Fibroblast of skin of back (primary cell): ENCODE data around the gene TFDP3. TPM values are rescaled to one million over a fixed set of nuclear protein-coding genes. Genes with fewer than 3 reads are reported as not detected.

Experiments used
- DNase-seq: peaks from one replicate; pipeline ENCODE4 v3.0.0-alpha.2; 2013
- polyA plus RNA-seq, 2 experiments: library from polyadenylated mRNA; unstranded; fragments of 120-200 nt; gene quantifications; one replicate each; pipeline ENCODE4 v1.2.1, GENCODE V29; 2013; ENCODE audit not compliant: insufficient read length in 2 of 2

The TFDP3 gene
- polyA plus RNA-seq (2013, experiment 1 of 2; ENCODE audit: insufficient read length), result not detected
- not detected for polyA plus RNA-seq (2013, experiment 2 of 2; ENCODE audit: insufficient read length)

DNA sequence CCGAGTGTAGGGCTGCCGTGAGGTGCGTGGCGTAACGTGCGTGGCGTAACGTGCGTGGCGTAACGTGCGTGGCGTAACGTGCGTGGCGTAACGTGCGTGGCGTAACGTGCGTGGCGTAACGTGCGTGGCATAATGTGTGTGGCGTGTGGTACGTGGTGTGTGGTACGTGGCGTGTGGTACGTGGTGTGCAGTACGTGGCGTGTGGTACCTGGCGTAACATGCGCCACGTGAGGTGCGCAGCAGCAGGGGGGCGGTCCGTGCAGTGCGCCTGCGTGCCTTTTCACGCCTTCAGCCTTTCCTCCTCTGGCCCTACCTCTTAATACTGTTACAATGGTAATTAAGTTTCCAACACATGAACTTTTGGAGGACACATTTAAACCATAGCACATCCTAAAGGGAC lies at the start of gene TFDP3:
Gene TFDP3, minus strand, starts transcription at position 26 of the 400 bp plus-strand sequence. CDS start 95 bp downstream, outside the sequence.
- DNase-seq, result no peak

- DNase-seq, result no peak
Measured at GRCh38 chrX:133267621-133268020, 49.5 kb upstream of the TFDP3 start.

DNA sequence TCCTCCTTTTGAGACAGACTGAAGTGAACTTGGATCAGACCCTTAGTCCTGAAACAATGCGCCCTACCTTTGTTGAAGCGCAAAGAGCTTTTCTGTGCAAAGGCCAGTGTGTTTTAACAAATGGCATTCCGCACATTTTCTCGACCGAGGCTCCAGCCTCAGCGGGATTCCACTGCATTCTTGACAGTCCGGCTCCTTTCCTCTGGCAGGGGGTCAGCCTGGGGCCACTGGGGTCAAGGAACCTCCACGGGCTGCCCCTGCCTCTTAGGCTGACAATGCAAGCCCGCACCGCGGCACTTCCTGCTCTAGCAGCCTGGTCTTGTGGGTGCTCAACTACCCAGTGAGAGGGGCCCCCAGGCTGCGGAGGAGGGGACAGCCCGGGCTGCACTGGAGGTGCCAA lies 47.2 kb upstream of the TFDP3 start:
- DNase-seq, result peak; percentile 24

DNA sequence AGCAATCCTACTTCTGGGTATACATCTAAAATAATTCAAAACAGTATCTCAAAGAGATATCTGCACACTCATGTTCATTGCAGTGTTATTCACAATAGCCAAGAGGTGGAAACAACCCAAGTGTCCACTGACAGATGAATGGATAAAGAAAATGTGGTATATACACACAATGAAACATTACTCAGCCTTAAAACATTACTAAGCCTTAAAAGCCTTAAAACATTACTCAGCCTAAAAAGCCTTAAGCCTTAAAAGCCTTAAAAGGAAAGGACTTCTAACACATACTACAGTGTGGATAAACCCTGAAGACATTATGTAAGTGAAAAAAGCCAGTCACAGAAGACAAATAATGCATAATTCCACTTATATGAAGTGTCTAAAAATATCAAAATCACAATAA lies 40.3 kb upstream of the TFDP3 start:
- DNase-seq, result peak; percentile 81

DNA sequence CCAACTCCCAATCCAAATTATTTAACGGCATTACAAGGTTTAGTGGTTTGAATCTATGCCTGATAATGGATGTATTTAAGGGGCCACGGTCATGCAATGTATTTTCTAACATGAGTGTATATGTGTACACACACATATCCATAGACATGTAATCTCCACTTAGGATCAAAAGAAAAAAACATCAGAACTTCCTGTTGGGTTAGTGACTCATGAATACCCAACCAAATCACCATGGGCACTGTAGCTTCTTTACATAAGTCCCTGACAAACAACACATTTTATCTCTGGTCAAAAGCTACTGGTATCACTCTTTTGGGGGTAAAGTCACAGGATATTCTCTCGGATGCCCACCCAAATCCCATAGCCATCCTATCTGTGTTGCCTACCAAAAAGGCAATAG lies 36.5 kb upstream of the TFDP3 start:
- DNase-seq, result peak; percentile 66

DNA sequence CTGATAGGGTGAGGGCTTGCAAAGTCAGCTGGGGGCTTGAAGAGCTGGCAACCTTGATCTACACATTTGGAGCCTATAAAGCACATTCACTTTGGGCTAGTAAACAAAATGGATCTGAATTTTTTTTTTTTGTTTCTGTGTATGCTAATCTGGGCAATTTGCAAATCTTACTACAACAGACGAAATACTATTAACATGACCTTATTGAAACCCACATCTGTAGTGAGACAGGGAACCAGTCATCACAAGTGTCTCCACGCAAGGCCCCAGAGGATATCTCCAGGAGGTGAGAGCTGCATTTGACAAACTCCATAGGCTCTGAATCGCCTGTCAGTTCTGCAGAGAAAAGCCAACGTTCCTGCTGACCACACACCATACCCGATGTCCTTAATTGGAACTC lies 33.0 kb upstream of the TFDP3 start:
- no peak for DNase-seq

DNA sequence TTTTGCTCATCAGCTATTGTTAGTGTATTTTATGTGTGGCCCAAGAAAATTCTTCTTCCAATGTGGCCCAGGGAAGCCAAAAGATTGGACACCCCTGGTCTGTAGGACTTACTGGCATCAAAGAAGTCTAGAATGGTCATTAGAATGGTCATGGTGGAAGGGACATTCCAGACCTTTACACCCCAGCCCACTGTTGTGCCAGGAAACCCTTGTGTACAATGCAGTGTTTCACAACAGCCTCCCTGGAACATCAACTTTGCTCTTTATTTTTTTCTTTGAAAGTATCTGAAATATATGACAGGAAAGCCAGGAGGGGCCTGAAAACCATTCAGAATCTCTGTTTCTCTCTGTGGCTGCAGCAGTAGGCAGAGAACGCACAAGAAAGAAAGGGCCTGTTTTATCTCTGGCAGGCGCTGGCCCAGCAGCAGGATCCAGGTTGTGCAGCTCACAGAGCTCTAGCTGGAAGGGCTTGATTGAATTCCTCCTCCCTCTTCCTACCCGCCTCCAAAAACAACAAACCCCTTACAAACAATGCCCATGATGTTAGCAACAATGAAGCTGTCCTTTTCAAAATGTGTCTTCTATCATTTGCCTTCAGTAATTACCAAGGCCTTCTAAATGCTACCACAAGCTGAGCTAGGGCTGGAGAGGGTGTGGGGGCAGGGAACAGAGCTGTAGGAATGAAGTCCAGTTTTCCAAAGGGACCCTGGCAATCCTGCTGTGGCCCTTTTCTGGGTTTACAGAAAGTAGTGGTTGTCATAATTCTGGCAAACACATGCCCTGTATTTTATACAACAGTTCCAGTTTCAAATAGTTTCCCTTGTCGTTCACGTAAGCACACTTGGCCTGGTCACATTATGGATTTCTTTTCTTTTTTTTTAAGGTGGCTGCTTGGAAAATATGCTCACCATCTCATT lies 32.3 kb upstream of the TFDP3 start:
- no peak for DNase-seq

DNA sequence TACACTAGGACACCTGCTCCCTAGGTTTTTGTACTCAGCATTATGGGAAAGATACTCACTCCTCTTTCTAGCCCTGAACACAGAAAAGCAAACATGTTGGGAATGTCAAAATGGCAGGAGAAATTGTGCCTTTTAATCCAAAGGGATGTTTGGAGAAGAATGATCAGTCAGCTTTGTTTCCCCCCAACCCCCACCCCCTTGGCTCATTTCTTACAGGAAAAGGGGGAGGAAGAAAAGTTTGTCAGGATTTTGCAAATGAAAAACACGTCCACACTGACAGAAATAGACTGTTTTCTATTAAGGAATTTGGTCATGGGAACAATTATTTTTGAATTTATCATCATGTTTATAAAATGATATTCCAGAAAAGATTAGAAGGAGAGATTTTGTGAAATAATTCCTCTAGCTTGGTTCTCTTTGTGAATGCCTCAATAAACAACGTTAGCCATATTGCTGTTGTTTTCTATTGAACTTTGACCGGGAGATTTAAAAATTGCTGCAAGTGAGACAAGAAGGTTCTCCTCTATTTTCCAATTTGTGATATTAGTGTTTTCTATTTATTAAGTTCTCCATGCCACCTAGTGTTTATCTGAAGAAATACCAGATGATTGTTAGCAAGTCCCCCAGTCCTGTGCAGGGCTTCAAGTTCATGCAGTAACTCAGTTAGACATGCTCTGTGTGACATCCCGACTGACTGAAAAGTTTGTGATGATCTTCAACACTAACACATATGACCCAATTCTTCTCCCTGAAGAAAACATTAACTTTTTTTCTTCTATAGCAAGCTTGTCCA lies 31.3 kb upstream of the TFDP3 start:
- no peak for DNase-seq

DNA sequence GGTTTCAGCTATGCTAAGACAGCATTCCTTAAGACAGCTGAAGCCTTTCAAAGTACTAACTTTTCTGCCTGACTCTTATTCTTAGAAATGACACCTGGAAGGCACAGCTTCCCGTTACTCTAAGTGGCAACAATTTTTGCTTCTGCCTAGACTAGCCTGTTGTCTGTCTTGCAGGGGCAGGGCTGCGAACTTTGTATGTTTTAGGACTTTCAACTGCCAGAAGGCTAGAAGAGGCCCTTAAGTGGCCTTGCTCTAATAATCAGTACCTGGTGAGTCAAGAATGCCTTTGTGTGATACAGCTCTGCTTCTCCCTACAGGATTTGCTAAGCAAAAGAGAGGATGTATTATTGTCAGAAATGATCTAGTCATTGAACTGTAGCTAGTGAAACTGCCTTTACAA lies 30.0 kb upstream of the TFDP3 start:
- DNase-seq, result no peak

GRCh38 chrX:133246921-133247320 lies 28.8 kb upstream of the TFDP3 start:
- DNase-seq, result no peak

DNA sequence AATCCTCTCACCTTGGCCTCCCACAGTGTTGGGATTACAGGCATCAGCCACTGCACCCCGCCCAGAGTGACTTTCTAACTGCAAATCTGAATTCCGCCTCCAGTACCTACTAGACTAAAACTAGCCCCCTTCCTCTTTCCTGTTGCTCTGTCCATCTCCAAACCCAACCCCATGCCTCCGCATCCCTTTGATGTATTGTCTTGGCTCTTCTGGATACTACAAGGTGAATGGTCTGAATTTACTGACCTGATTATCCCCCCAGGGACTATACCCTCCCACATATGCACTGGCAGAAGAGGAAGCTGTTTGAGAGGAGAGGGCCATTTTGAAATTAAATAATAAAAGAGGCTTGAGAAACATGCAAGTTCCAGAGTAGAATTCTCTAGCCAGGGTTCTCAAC lies 17.7 kb upstream of the TFDP3 start:
- DNase-seq, result no peak

DNA sequence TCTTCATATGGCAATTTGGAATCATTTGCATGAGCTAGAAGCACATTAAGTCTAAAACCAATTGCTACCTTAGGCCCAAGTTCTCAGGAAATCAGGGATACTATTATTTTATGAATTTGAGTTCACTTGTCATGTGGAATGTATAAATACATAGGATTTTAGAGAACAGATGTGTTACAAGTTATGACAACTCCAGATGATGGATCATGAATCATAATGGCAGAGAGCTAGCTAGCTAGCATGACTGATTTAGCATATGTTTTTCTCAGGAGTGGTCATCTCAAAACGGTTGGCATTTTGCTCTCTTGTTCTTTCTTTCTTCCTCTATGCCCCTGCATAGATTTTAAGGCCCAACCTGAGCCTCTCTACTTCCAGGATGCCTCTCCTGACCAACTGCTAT lies 14.2 kb upstream of the TFDP3 start:
- DNase-seq, result no peak

DNA sequence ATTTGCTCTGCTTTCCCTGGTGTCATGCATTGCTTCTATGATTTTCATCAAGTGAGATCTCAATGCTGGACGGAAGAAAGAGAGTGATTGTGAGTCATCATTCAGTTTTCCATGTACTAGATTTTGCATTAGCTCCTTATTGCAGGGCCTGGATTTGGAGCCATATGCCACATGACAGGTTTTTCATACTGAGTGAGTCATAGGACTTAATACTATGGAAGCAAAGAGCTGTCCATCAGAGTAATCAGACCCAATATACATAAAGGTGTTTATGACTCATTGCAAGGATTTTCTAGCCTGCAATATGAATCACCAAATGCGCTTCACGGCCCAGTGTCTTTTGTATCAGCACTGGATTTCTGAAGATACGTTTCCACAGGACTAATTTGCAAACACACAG lies 11.2 kb upstream of the TFDP3 start:
- DNase-seq, result peak; percentile 32

GRCh38 chrX:133215747-133216146 lies 2.4 kb downstream of the TFDP3 start:
- peak; percentile 20 for DNase-seq

DNA sequence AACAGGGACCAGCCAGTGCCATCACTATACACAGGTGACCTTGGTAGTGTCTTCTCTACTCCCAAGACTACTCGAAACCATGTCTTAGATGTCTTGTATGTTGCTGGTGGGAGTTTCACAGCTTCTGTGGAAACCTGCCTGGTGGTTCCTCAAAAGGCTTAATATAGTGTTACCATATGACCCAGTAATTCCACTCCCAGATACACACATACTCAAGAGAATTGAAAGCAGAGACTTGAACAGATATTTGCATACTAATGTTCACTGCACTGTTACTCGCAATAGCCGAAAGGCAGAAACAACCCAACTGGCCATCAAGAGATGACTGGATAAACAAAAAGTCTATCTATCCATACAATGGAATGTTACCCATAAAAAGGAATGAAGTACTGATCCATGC lies 3.1 kb downstream of the TFDP3 start:
- no peak for DNase-seq

GRCh38 chrX:133214301-133214700 lies 3.9 kb downstream of the TFDP3 start:
- peak; percentile 76 for DNase-seq

DNA sequence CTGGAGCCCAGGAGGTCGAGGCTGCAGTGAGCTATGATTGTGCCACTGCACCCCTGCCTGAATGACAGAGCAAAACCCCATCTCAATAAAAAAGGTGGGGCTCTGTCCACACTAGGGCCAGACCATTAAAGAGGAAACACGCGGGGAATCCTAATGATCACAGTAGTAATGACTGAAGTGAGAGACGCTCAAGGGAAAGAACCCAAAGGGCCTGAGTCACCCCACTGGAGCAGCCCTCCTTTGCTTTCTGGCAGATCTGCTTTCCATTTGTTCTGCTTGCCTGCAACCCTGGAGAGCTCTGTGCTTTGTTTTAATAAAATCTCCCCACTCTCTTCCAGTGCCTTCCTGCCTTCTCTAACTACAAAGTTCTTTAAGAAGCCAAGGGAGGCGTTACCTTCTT lies 5.0 kb downstream of the TFDP3 start:
- peak; percentile 3 for DNase-seq

DNA sequence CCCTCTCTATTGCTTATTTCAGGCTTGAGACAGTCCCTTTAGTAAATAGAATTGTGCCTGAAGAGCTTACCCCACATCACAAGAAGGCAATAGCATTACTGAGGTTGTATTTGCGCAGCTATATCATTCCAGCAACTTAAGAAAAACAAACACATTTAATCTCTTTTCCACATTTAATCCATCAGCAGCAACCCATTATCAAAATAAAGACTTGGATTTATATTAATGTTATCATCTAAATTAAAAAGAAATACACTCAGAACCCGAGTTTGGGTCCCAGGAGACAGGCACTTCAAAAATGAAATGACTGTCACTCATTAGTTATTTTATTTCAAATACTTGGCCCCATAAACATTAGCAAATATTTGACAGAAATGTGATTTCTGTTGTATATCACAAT lies 10.4 kb downstream of the TFDP3 start:
- no peak for DNase-seq

DNA sequence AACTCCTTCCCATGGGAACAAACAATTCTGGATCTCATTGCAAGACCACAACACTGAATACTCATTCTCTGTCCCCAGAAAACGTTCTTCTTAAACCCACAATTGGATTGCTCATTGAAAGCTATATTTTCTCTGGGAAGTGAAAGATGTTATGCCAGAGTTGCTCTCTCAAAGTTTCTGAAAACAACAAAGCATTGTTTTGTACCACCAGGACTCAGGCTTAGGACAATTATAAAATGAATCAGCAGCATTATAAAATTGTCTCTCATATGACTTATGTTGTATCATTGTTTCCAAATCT lies 26.5 kb downstream of the TFDP3 start:
- no peak for DNase-seq

DNA sequence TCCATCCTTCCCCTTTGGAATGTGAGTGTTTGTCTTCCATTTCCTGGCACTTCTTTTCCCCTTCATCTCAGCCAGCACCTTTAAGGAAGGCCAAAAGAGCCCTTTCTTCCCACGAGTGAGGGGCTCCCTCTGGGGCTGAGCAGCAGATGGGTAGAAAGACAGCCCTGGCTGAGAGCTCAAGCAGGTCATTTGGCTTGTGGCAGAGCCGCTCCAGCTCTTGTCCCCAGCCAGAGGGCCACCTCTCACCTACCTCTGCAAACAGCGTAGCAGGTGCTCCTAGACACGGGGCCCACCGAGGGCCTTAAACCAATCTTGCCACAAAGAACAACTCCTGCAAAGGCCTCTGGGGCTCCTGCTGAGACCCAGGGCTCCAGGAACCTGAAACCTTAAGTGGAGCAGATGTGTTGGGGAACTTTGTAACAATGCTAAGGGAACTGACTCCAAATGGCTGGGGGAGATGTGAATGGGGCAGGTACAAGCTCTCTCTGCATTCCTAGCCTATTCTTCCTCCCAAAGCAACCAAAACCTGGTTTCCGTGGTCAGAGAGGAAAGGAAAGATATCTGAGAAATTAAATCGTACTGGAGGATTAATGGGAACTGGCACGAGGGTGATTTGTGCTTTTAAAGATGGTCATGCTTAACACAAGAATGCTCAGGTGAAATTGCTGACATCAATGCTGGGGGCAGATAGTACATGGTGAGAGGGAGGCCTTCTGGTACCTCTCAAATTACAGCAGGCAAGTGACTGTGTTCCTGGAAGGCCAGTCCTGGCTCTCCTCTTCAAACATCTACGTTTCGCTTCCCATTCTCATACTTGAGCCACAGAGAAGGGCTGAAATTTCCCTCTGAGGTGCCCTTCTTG lies 27.0 kb downstream of the TFDP3 start:
- DNase-seq, result no peak

- DNase-seq, result no peak
Measured at GRCh38 chrX:133189195-133189594, 29.0 kb downstream of the TFDP3 start.

- DNase-seq, result no peak
Measured at GRCh38 chrX:133188631-133189030, 29.5 kb downstream of the TFDP3 start.

- DNase-seq, result no peak
Measured at GRCh38 chrX:133185938-133186337, 32.2 kb downstream of the TFDP3 start.
